Cerebellar cortex (tissue), 1 donor: Measurements from ENCODE around the gene CSTPP1.

ENCODE experiments used
- DNase-seq: peaks from one replicate; pipeline ENCODE4 v3.0.0-alpha.2; 2015; ENCODE audit warnings: low spot score

Gene CSTPP1, protein sequence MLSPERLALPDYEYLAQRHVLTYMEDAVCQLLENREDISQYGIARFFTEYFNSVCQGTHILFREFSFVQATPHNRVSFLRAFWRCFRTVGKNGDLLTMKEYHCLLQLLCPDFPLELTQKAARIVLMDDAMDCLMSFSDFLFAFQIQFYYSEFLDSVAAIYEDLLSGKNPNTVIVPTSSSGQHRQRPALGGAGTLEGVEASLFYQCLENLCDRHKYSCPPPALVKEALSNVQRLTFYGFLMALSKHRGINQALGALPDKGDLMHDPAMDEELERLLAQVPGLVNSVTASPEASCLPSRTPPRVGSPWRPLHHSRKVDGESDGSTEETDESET

DNA sequence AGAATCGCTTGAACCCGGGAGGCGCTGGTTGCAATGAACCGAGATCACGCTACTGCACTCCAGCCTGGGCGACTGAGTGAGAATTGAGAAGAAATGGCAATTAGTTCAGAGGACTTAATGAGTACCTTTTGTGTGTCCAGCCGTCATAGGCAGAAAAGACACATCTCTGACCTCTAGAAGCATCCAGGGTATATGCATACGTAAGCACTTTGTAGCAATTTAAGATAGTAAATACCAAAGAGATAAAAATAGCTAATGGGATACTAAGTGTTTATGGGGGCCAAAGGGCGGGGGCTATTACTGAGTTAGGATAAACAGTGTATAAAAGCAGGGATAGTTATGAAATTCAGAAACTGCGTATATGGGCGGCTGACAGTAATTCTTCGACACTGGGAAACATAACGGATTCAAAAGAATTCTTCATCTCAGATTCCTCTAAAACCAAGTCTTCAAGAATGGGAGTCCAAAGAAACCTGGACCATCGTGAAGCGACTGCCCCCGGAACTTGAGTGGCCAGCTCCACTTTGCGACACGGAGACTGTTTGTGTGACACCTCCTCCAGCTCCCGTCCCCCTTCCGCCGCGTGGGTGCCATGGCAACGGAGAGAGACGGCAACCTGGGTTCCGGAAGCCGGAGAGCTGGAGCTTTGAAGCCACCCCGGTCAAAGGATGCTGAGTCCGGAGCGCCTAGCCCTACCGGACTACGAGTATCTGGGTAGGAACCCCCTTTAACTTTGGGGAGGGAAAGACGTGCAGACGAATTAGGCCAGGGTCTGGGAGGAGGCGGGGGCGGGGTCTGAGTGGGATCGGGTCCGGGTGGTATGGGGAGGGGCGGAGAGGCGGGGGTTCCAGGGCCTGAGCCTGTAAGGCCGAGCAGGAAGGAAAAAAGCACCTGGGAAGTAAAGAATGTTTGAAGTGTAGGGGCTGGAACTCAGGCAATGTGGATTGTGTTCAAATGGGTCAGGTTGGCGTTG lies at the start of gene CSTPP1:
CSTPP1 (plus strand) TSS at position 624 of the 973 bp plus-strand sequence; CDS start at position 669, 45 bp downstream.
- peak; percentile 95 for DNase-seq

DNA sequence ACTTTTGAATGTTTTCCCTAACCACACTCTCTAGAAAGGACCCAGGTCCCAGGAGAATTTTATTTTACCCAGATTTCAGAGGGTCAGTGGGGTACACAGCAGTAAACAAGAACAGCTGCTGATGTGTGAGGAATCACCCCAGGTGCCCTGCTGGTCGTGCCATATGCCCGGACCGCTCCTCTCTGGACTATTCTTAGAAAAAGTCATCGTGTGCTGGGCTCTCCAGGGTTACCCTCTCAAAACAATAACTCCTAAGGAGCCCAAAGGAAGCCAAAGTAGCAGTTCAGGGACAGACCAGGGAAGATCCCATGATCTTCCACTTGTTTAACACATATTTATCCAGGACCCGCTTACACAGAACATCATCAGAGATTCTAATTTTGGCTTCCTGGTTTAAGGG lies 47.9 kb upstream of the CSTPP1 start:
- peak; percentile 55 for DNase-seq

DNA sequence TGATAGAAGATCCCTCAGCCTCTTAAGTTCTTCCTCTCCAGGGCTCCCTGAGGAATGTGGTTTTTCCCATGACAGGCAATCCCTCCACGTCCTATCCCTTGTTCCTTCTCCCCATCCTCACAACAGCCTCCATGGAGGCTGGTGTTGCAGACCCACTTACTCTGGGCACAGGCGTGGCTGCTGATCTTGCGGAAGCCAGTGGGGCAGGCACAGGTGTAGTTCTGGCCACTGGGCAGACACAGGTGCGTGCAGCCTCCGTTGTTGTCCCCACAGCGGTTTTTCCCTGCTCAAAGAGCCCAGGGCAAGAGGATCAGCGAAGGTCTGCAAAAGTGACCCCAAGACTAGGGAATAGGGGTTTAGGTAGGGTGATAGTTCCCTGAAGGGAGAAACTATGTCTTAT lies 47.3 kb upstream of the CSTPP1 start:
- DNase-seq = no peak

DNA sequence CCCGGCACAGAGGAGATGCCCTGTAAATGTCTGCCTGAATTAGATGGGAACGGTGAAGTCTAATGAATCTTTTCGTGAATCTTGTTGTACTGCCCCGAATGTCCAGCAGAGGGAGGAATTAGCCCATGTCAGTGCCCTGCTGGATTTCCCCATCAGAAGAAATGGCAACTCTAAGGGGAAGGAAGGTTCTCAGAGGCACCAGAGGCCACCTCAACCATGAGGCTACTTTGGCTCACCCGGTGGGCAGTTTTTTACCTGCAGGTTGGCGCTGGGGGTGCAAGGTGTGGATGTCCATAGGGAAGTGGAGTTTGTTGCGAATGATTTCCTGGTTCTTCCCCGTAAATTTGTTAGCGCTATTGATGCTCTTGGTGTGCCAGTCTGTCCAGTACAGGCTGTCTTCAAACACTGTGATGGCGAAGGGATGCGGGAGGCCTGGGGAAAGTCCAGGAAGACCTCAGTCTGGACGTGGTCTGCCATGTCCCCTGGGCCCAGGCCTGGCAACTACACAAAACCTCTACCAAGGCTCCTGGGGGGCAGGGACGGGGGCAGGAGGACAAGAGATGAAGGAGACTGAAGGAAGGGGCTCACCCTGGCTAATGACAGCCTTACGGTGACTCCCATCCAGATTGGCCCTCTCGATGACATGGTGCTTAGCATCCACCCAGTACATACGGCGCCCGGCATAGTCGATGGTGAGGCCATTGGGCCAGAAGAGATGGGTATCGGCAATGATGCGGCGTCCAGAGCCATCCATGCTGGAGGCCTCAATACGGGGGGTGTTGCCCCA lies 46.7 kb upstream of the CSTPP1 start:
- DNase-seq = peak; percentile 93

DNA sequence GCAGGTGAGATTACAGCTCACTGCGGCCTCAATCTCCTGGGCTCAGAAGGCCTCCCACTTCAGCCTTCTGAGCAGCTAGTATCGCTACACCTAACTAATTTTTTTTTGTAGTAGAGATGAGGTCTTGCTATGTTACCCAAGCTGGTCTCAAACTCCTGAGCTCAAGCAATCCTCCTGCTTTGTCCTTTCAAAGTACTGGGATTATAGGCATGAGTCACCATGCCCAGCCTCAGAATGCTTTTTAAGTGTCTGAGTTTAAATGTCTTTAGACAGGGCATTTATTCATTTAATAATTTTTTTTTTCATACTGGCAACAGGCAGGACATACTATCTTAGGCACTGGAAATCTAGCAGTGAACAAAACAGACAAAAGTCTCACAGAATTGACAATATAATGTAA lies 45.9 kb upstream of the CSTPP1 start:
- DNase-seq = no peak

DNA sequence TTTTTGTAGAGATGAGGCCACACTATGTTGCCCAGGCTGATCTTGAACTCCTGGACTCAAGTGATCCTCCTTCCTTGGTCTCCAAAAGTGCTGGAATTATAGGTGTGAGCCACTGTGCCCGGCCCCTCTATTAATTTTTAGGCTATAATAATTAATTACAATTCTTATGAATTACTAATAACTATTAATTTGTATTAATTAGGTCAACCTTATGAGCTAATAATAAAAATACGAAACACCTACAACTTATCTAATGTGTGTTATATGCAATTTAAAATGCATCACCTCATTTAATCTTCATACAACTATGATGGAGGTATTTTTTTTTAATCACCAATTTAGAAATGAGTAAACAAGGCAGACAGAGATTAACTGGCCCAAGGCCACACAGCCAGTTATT lies 44.5 kb upstream of the CSTPP1 start:
- DNase-seq = no peak

DNA sequence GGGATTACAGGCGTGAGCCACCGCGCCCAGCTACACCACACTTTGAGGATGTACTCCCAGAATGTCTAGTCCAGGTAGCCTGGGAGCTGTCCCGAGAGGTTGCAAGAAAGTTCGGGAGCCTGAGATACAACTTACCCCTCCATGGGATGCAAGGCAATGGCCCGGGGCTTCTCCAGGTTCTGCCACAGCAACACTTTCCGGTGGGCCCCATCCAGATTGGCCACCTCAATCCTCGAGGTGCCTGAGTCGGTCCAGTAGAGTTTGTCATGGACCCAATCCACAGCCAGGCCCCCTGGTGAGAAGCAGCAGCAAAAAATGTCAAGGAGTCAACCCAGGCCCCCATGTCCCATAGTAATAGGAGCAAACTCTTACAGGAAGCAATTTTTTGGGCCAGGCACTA lies 43.7 kb upstream of the CSTPP1 start:
- no peak for DNase-seq

DNA sequence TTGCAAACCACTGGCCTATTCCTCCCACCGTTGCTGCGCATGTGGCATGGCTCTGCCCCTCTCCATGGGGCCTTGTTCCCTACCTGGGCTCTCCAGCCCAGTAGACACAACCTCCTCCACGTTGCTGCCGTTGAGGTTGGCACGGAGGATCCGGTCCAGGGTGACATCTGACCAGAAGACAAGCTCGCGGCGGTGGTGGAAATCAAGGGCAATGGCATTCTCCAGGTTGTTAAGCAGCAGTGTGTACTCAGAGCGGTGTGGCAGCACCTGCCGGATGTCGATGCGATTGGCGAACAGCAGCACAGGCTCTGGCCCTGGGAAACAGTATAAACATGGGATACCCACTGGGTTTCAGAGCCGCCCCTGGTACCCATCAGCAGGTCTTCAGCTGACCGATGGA lies 42.1 kb upstream of the CSTPP1 start:
- no peak for DNase-seq

DNA sequence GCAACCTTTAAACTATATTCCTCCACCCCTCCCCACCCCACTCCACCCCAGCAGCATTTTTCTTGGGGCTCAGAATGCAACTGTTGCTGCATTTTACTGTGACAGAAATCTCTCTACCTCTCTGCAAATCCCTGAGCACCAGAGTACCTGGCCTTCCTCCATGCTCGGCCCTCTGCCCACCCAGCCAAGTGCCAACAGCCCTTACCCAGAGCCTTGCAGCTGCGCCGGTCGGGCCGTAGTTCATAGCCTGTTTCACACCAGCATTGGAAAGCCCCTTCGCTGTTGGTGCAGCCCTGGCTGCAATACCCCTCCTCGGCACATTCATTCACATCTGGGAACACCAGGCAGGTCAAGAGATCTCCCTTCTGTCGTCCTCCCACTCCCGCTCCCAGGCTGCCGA lies 41.6 kb upstream of the CSTPP1 start:
- DNase-seq = no peak

DNA sequence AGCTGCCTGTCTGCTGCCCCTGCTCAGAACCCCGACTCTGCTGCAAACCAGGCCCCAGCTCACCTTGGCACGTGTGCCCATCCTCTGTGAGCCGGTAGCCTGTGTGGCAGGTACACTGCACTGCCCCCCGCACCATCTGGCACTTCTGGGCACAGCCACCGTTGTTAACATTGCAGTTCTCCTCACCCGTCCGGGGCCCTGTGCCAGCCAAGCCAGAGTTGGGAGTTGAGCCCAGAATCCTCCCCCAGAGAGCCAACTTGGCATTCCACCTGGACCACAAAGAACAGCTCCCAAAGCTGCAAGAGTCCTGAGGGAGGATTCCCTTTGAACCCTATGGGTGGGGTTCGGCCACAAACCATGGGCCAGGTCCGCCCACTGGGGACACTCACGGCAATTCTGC lies 40.7 kb upstream of the CSTPP1 start:
- DNase-seq = peak; percentile 90

DNA sequence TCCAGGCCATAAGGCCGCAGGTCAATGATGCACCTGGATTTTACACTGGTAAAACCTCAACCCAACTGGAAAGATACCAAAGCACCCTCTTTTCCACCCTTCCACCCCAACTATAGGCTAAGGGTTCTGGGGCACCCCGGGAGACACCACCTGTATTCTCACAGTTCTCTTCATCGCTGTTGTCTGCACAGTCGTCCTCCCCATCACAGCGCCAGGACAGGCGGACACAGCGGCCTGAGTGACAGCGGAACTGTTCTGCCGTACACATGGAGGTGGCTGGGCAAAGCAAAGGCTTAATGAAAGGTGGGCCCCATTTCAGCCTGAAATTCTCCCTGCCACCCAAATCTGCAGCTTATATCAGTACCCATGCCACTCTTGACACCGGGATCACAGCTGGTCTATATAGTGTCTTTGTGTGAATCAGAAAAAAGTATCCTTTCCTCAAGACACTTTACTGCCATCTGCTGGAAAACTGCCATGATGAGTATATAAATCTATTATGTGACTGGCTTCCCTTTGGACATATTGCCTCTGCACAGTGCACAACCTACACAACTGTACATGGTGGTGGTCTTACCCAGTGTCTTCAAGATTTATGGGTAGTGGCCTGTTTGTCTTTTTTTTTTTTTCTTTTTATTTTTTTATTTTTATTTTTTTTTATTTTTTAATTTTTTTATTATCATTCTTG lies 39.7 kb upstream of the CSTPP1 start:
- DNase-seq = no peak

DNA sequence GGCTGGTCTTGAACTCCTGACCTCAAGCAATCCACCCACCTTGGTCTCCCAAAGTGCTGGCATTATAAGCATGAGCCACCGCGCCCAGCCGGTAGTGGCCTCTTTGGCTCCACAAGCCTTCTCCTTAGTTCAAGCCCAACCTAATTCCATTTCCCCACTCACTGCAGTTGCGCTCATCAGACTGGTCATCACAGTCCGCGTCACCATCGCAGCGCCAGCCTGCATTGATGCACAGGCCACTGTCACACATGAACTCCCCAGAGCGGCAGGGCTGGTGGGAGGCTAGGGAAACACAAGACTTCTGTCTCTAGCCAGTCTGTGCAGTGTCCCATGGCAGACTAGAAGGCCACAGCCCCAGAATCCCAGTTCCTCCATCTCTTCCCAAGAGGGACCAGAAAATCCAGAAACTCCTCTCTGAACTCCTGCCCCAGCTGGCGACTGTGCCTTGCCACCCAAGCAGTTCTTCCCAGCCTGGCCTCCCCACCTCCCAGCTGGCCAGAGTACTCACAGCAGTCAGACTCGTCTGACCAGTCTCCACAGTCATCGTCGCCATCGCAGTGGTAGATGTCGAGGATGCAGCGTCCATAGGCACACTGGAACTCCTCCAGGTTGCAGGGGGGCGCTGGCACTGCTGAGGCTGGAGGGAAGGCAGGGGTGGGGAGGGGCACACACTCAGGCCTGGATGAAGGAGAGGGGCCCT lies 38.0 kb upstream of the CSTPP1 start:
- no peak for DNase-seq

DNA sequence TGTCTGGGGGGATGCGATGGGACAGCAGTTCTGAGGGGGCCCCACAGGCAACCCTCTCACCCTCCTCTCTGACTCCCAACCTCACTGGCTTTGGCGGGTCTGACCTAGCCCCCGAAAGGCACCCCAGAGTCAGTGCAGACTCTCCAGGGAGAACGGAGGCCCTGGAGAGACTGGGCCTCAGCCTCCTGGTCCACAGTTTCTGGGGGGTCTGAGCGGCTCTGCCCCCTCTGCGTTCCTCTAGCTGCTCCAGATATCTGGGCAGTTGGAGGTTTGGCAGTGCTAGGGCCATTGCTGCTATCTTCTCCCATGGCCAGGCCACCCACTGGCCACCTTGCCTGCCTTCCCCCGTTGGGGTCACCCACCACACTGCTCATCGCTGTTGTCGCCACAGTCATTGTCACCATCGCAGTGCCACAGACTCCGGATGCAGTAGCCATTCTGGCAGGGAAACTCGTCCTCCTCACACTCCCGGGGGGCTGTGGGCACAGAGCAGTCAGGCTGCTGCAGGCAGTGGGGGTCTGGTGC lies 37.0 kb upstream of the CSTPP1 start:
- no peak for DNase-seq

DNA sequence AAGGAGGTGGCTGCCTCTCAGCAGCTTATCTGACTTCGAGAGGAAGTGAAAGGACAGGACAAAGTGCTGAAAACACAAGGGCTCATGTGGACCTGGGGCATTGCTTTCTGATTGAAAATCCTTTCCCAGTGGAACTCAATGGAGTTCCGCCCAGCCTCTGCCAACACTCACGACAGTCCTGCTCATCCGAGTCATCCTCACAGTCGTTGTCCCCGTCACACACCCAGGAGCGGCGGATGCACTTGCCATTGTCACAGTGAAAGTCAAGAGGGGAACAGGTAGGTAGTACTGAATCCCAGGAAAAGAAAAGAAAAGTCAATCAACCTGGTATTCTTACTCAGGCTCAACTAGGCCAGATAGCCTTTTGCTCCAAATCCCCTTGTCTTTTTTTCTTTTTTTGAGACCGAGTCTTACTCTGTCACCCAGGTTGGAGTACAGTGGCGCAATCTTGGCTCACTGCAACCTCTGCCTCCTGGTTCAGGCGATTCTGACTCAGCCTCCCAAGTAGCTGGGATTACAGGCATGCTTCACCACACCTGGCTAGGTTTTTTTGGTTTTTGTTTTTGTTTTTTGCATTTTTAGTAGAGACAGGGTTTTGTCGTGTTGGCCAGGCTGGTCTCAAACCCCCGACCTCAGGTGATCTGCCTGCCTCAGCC lies 36.3 kb upstream of the CSTPP1 start:
- DNase-seq = no peak

DNA sequence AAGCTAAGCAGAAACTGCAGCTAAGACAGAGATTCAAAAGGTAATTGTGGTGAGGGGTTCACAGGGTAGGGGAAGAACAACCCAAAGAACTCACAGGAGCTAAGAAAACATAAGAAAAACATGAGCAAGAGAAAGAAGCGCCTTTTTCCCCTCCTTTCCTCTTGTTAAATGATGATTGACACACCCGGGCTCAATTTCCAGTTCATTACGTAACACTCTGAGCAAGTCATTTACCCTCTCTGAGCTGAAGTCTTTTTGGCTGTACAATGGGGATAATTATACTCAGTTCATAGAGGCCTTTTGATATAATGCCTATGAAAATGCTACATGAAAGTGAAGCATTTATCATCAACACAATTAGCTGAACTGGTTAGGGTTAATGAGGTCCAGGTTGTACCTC lies 35.4 kb upstream of the CSTPP1 start:
- no peak for DNase-seq

DNA sequence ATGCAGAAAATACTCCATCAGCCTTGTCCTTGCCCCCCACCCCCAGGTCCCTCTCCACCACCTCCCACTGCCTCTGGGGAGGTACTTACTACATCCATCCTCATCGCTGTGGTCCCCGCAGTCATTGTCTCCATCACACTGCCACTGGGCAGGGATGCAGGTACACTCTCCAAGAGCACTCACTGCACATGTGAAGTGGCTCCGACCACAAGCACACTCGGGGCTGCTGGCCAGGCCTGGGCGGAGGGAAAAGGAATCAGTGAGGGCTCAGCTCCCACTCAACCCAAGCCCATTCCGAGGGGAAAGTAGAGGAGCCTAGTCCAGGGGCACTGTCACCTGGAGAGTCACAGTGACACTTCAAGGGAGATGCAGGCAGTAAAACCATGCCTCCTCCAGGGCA lies 33.9 kb upstream of the CSTPP1 start:
- no peak for DNase-seq

DNA sequence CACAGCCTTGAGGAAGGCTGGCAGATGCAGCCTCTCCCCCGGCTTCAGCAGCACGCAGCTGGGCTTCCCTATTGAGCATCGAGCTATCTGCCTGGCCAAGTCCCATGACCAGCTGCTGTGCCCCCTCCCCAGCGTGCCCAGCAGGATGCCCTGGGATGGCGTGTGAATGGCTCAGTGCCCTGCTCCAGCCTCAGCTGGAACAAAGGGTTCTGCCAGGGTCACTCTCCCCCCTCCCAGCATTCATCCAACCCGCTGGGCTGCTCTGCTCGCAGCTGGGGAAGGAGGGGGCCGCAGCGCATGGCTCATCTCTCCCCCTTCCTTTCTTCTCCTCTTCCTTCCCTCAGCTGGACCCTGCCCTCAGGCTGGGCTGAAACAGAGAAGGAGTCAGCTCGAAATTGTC lies 32.7 kb upstream of the CSTPP1 start:
- no peak for DNase-seq

DNA sequence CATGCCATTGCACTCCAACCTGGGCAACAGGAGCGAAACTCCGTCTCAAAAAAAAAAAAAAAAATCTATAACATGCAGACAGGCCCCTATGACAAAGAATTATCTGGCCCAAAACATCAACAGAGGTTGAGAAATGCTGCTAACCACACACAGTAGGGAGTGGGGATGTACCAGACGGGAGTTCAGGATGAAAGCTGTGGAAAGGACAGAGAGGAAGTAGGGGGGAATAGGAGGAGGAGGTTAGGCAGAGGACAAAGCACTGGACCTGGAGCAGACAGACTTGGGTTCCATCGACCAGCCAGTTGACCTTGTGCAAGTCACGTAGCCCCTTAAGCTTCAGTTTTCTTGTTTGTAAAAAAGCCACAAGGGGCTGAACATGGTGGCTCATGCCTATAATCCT lies 30.8 kb upstream of the CSTPP1 start:
- no peak for DNase-seq

DNA sequence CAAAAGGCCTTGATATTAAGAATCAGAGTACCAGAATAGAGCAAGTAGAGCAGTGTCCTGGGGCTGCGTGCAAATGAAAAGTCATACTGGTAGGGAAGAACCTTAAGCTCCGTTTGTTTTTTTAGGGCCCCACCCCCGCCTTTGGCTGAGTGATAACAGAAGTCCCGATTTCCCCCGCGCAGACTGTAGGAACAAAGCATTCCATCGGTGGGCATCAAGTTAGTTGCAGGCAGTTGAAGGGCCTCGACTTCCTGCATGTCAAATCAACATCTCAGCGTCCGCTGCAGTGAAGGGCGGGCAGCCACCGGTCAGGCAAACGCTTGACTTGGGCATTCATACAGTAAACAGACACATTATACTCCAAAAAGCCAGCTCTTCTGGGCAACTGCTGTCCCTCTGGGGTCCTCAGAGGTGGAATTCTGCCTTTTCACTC lies 29.9 kb upstream of the CSTPP1 start:
- no peak for DNase-seq

DNA sequence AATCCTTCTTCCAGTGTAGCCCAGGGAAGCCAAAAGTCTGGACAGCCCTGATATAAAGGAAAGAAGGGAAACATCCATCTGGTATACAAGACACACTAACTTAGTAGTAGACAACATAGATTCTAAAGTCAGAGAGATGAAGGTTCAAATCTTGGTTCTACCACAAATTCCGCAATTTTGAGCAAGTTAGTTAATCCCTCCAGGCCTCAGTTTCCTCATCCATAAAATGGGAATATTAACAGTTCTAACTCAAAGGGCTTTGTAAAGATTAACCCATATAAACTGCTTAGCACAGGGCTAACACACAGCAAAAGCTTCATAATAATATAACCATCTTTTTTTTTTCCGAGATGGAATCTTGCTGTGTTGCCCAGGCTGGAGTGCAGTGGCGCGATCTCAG lies 29.0 kb upstream of the CSTPP1 start:
- DNase-seq = no peak
